ENCODE results near the gene ABCC10. TPM values are rescaled to one million over a fixed set of nuclear protein-coding genes. Genes with fewer than 3 reads are reported as not detected.
"Not testable (repeated sequence)": the region's sequence is repeated elsewhere in the genome, so short reads cannot be mapped to it uniquely, and the experiment has no call there.

ABCC10 gene
- total RNA-seq, 1 donor from 2014 or later = 55.8 TPM

- H3K27ac Mint-ChIP-seq = no peak overlapping the region
- H3K4me3 Mint-ChIP-seq = no peak overlapping the region
- no peaks in the 10 kb centered on the region for H3K27me3 Mint-ChIP-seq (ENCODE audit: low read depth)
- no peaks in the 10 kb centered on the region for H3K4me1 Mint-ChIP-seq
- TF ChIP-seq CTCF (IDR thresholded peaks at IDR 0.05; ENCODE audit: unreplicated experiment) = no peak
- H3K9me3 Mint-ChIP-seq = peaks cover 5% of the 10 kb centered on the region
- DNase-seq (ENCODE audit: low spot score in 2 of 2, unreplicated experiment in 2 of 2) = no peak
- H3K36me3 Mint-ChIP-seq = peaks cover 11% of the 10 kb centered on the region
Measured at GRCh38 chr6:43402820-43403219, 24.5 kb upstream of the ABCC10 start.

GRCh38 chr6:43405354-43405753, 22.0 kb upstream of the ABCC10 start:
- peaks cover 5% of the 10 kb centered on the region for H3K9me3 Mint-ChIP-seq
- no peak for TF ChIP-seq CTCF (IDR thresholded peaks at IDR 0.05; ENCODE audit: unreplicated experiment)

DNA sequence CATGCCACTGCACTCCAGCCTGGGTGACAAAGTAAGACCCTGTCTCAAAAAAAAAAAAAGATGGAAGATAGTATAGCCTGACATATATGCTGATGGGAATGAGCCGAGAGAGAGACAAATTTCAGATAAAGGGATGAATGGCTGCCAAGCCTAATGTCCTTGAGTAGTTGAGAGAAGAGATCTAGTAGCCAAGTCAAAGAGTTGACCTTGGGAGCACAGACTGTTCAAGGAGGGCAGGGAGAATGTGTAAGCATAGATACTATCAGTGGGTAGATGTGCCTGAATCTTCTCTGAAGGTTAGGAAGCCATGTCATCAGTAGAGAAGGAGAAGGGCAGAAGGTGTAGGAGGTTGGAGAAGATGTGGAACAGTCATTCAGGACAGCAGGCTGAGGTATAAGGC, 20.0 kb upstream of the ABCC10 start:
- H3K27me3 Mint-ChIP-seq (ENCODE audit: low read depth) = no peaks in the 10 kb centered on the region
- H3K4me1 Mint-ChIP-seq = no peaks in the 10 kb centered on the region
- no peak for TF ChIP-seq CTCF (IDR thresholded peaks at IDR 0.05; ENCODE audit: unreplicated experiment)
- DNase-seq (ENCODE audit: low spot score in 2 of 2, unreplicated experiment in 2 of 2) = no peak
- no peak overlapping the region for H3K27ac Mint-ChIP-seq
- H3K4me3 Mint-ChIP-seq = no peak overlapping the region
- peaks cover 16% of the 10 kb centered on the region for H3K36me3 Mint-ChIP-seq
- peaks cover 5% of the 10 kb centered on the region for H3K9me3 Mint-ChIP-seq

More at GRCh38 chr6:43405354-43405753, 22.0 kb upstream of the ABCC10 start:
- Mint-ChIP-seq H3K4me3 (no peak overlapping the region), H3K4me1 (no peaks in the 10 kb centered on the region), H3K36me3 (peaks cover 16% of the 10 kb centered on the region), H3K27me3 (ENCODE audit: low read depth) (no peaks in the 10 kb centered on the region), H3K27ac (no peak overlapping the region)
- DNase-seq (ENCODE audit: low spot score in 2 of 2, unreplicated experiment in 2 of 2) = no peak

DNA sequence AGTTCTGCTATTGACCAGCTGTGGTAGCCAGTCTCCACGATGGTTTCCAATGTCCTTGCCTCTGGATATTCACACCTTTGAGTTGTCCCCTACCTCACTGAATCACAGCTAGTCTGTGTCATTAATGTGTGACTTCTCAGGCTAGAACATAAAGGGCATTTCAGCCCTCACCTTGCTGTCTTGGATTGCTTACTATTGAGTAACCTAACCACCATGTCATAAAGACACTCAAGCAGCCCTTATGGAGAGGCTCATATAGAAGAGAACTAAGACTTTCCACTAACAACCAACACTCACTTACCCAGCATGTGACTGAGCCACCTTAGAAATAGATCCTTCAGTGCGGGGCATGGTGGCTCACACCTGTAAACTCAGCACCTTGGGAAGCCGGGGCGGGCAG, 19.1 kb upstream of the ABCC10 start:
- Mint-ChIP-seq H3K4me1 (no peaks in the 10 kb centered on the region), H3K36me3 (peaks cover 16% of the 10 kb centered on the region), H3K27me3 (ENCODE audit: low read depth) (no peaks in the 10 kb centered on the region), H3K27ac (no peak overlapping the region), H3K9me3 (peaks cover 5% of the 10 kb centered on the region), H3K4me3 (no peak overlapping the region)
- no peak for TF ChIP-seq CTCF (IDR thresholded peaks at IDR 0.05; ENCODE audit: unreplicated experiment)
- DNase-seq (ENCODE audit: low spot score in 2 of 2, unreplicated experiment in 2 of 2) = no peak

GRCh38 chr6:43410776-43411175, 16.6 kb upstream of the ABCC10 start:
- H3K4me1 Mint-ChIP-seq; H3K4me3 Mint-ChIP-seq; H3K27me3 Mint-ChIP-seq (ENCODE audit: low read depth); DNase-seq (ENCODE audit: low spot score in 2 of 2, unreplicated experiment in 2 of 2); H3K9me3 Mint-ChIP-seq; H3K27ac Mint-ChIP-seq: not testable (repeated sequence)
- H3K36me3 Mint-ChIP-seq = peaks cover 13% of the 10 kb centered on the region

DNA sequence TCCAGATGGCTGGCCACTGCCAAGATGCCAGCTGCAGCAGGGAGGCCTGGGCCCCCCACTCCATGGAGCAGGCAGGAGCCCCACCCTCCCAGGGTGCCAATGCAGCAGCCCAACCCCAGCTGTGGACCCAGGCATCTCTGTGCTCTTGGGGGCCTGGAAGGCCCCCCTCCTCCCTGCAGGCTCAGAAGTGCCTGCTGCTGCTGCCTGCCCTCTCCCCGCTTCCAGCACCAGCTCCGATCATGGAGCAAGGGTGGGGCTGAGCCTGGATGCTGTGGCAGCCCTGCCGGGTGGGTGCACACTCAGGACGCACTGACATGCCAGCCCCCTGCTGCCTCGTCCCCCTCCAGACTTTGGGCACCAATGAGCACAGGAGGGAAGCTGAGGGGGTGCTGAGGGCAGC, 14.8 kb upstream of the ABCC10 start:
- Mint-ChIP-seq H3K27ac (no peak overlapping the region), H3K4me3 (no peak overlapping the region), H3K27me3 (ENCODE audit: low read depth) (peaks cover 9% of the 10 kb centered on the region), H3K4me1 (no peaks in the 10 kb centered on the region), H3K9me3 (no peaks in the 10 kb centered on the region), H3K36me3 (peaks cover 5% of the 10 kb centered on the region)
- TF ChIP-seq CTCF (IDR thresholded peaks at IDR 0.05; ENCODE audit: unreplicated experiment) = no peak
- no peak for DNase-seq (ENCODE audit: low spot score in 2 of 2, unreplicated experiment in 2 of 2)

All from mesothelial cell of epicardium (in vitro differentiated cells).